NCI-H146 treated with DMSO at 0.1 percent for 48 hours (cell line): ENCODE results near the gene WDR72.
"Not testable (repeated sequence)": the region's sequence is repeated elsewhere in the genome, so short reads cannot be mapped to it uniquely, and the experiment has no call there.

Source experiments
- DNase-seq: peaks from one replicate; lab custom pipeline; 2025; ENCODE audit not compliant: unreplicated experiment; lab: John Stamatoyannopoulos, UW

Gene WDR72

DNA sequence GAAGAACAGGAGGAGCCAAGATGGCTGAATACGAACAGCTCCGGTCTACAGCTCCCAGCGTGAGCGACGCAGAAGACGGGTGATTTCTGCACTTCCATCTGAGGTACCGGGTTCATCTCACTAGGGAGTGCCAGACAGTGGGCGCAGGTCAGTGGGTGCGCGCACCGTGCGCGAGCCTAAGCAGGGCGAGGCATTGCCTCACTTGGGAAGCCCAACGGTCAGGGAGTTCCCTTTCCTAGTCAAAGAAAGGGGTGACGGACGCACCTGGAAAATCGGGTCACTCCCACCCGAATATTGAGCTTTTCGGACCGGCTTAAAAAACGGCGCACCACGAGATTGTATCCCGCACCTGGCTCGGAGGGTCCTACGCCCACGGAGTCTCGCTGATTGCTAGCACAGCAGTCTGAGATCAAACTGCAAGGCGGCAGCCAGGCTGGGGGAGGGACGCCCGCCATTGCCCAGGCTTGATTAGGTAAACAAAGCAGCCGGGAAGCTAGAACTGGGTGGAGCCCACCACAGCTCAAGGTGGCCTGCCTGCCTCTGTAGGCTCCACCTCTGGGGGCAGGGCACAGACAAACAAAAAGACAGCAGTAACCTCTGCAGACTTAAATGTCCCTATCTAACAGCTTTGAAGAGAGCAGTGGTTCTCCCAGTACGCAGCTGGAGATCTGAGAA lies 218.7 kb downstream of the WDR72 start:
- not testable (repeated sequence) for DNase-seq

DNA sequence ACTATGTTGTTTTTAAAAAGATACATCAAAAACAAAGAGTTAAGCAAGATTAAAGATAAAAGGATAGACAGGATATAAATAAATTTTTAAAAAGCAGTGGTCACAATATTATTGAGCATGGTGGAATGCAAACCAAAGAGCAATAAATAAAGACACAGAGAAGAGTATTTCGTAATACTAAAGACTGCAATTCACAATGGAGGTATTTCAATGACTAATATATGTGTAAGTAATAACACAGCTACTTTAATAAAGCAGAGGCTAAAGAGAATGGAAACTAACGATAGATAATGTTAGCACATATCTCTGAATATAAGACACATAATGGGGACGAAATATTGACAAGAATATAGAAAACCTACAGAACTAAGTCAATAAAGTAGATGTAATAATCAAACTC lies 219.6 kb downstream of the WDR72 start:
- DNase-seq: no peak

DNA sequence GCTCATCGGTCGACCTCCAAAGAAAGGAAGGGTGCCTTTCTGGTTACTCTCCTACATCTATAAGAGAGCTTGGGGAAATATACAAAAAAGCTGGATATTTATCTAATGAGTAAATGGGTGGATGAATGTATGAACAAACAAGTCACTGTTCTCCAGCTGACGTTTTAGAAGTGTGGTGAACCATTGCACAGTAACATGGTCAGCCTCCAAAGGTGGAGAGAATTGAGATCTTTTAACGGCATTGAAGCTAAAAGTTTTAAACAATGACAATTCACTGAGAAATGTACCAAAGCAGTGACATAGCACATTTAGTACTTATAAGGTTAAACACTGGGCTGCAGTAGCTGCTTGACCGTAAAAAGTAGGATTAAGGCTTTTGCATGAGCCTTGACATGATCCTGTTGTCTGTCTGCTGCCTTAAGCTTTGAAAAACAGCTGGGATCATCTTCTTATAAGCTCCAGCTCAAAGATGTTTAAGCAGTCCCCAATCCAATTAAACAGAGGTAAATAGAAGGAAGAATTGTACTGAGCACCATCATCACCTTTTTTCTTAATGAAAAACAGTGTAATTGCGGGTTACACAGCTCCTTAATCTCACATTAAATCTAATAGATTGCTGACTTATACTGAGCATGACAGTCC lies 222.9 kb downstream of the WDR72 start:
- no peak for DNase-seq

DNA sequence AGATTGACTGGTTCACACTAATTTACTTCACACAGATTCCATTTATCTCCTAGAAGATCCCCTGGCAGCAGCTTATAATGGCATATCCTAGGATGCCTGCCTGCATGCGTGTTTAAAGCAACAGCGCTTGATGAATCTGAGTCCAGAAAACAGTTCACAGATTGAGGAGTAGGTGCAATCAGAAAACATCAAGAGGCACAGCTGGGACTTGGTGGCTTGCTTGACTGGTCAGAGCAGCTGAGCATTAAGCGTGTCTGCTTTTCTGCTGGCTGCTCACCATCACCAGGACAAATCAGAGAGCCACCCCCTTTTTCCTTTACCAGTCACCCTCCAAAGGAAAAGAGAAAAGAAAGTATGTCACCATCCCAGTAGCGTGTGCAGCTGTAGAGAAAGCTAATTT lies 223.6 kb downstream of the WDR72 start:
- DNase-seq: no peak

DNA sequence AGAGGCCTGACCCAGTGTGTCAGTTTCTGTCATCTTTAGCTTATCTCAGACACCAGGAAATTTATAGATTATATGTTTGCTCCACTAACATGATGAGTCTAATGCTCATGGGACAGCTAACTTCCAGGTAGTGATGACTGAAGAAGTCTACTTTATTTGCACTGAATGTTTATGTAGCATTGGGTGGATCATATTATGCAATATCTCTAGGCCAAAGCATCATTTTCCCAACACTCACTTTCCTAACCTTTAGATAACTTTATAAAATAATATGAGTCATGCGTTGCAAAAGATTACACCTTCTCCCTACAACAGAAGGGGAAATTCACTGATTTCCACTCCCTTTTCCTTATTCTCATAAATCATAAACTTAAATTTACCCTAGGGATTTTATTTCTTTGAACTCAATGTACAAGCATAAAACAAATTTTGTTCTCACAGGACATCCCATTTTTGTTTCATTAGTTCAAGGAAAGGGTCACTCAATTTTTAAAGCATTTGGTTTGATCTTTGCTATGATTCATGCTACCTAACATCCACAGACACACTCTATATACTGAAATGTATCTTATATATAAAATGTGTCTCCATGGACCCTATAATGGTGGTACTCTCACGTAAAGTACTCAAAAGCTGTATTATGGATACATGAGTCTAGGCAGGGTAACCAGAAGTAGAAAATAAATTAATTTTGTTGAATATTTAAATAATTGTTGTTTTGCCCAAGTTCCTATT lies 225.2 kb downstream of the WDR72 start:
- no peak for DNase-seq

DNA sequence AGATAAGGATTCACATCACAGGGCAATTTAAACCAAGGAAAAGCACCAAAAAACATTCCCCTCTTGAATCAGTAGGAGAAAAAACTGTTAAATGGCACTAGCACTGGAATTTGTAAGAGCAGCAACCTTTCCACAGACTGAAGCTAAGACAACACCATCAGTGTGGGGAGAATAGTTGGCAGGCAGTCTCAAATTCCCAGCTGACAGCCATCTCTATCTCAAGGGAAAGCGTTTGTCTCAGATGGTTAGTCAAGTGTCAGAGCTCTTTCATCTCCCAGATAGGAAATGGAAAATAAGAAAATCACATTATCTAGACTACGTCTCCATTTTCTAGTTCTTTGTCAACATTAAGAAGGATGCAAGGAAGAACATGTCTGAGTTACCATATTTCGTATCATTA lies 228.7 kb downstream of the WDR72 start:
- no peak for DNase-seq

DNA sequence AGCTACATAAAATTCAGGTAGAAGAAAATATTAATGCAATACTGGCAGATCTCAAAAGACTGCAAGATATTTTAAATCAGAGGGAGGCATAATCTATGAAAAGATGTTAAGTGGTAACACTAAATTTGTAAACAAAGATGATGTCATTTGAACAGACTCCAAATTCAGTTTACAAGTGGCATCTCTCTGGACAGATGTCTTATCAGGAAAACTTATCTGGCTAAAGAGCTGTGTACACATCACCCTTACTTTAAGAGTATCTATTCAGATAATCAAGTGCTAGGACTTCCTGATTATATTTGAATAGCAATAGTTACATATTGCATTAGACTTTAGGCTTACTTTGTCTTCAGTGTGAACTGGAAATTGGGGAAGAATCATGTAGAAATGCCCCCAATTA lies 231.5 kb downstream of the WDR72 start:
- no peak for DNase-seq

DNA sequence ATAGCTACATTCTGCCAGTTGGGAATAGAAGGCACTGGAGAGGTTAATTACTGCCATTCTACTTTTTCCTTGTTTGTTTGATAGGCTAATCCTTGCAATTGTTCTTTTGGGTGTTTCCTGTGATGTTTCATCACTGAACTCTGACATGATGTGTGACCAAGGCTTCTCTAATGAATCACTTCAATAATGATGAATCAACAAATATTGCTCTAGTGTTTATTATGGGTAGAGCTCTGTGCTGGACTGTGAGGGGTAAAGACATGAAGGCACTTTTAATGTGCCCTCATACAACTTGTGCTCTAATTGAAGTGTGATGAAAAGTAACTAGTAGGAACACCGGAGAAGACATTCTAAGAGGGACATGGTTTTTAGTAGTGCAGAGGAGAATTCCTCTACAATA lies 233.6 kb downstream of the WDR72 start:
- DNase-seq: no peak

DNA sequence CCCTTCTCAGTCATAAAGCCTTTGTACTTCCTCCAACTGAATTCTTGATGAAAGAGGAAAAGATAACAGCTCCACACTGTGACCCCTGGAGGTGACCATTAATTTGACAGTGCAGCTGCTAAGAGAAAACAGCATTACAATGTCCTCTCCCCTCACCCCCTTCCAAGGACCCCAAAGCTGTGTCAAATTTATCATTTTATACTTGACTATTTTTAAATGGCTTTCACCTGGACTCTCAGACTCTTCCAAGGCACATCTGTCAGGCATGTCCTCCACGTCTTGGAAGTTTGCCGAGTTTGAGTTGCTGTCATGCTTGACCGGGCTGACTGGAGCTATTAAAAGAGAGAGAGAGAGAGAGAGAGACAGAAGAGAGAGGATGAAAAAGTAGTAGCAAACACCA lies 236.5 kb downstream of the WDR72 start:
- DNase-seq: peak; percentile 55

DNA sequence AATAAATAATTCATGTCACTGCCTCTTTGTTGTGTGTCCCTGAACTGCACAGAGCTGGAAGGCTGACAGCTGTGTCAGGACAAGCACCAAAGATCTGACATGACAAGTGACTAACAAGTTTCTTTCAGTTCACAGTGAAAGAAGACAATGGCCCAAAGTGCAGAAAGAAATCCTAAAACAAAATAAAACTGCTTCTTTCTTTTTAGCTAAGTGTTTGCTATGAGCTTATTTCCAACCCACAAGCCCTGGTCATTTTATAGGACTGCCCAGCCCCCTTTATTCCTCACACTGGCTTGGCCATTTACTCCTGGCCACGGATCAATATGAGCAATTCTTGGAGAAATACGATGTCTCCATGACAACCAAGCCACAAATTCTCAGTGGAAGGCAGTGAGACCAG lies 238.5 kb downstream of the WDR72 start:
- DNase-seq: no peak

DNA sequence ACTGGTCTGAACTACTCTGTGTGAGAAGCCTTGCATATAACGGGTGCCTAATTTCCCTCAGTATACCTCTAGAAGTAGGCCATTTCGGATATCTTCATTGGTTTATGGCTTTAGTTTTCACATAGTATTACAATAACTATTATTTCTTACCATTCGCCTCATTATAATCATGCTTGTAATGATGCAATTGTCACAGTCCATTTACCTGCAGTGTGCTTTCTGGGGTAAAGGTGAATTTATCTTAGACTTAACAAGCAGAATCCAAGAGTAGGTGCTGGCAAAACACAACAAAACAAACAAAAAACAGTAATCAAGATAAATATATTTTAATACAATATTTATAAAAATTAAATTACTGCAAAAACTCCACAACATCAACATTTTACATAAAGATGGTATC lies 246.0 kb downstream of the WDR72 start:
- no peak for DNase-seq

DNA sequence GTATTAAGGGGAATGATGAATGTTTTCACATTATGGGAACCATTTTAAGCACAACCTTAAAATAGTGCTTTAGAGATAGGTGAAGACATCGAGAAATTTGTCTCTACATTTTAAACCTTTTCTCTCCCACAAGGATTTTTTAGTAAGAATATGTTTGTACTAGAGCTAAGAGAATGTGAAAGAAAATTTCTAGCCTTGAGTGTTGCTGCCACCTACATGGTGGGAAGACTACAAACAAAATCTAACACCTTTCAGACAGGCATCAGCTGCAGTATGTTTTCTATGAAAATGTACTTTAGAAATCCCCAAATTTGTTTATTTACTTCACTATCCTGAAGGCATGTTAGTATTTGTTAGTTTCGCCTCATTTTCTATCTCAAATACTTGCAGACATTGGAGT lies 247.4 kb downstream of the WDR72 start:
- DNase-seq: no peak

DNA sequence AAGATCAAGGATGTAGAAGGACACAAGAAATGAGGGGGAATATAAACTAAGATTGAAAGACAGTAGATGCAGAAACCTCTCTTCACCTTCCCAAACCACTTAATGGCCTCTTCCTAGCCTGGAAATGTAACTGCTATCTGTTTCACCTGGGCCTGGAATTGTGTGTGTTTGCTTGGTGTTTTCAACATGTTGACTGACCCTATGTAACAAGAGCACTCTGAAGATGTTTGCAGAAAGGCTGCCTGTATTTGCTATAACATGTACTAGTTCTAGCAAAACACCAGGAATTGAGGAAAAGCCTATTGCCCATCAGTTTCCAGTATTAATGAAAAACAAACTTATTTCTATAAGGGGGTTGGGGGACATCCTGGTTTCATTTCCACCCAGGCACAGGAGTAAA lies 248.3 kb downstream of the WDR72 start:
- no peak for DNase-seq

DNA sequence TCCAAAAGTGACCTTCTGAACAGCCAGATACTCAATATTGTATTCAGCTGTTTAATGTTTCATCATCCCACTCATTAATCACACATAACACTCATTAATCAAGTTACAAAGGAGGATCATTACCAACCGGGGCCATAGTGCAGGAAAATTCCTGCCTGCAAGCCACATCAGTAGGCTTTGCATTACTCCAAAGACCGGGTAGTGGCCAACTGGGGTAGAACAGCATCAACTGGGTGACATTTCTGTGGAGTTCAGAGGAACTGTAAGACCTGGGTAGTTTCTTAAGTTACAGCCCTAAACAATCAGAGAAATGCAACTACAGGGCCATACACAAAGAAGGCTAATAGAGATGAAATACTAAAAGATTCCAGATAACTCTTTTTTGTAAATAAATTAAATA lies 253.1 kb downstream of the WDR72 start:
- no peak for DNase-seq

DNA sequence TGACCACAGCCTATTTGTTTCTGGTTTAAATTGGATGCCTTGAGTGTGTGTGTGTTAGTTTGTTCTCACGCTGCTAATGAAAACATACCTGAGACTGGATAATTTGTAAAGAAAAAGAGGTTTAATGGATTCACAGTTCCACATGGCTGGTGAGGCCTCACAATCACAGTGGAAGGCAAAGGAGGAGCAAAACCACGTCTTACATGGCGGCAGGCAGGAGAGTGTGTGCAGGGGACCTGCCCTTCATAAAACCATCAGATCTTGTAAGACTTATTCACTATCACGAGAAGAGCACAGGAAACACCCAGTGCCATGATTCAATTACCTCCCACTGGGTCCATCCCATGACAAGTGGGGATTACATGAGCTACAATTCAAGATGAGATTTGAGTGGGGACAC lies 260.5 kb downstream of the WDR72 start:
- DNase-seq: no peak

DNA sequence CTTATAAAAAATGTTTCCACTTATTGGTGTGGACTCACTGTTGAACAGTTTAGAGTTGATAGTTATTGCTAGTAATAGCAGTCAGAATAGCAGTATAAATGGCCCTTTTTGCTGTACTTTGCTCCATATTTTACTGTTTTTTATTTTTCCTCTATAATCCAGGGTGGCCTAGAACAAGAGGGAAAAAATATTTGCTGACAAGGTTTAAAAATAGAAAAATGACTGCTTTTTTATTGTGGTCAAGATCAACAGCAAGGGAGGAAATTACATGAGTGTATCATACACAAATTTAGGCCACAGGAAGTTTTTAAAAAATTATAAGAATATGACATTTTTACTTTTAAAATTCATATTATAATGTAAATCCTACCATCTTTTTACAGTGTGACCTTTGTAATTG lies 269.1 kb downstream of the WDR72 start:
- DNase-seq: no peak

DNA sequence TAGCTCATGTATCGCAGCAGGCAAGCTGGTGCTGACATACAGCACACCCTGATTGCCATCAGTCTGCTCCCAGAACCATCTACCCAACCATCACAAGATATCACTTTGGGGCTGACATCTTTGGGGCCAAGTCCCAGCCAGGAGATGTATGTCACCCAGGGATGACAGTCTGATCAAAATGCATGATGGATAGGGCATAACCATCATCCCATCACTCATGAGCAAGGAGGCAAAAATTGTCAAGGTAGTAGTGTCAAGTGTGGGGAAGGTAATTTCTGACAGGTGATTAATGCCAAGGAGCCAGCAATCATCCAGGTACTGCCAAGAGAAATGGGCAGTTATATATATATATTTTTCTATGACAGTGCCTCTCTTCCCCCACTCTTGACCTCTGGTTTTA lies 277.4 kb downstream of the WDR72 start:
- DNase-seq: no peak

DNA sequence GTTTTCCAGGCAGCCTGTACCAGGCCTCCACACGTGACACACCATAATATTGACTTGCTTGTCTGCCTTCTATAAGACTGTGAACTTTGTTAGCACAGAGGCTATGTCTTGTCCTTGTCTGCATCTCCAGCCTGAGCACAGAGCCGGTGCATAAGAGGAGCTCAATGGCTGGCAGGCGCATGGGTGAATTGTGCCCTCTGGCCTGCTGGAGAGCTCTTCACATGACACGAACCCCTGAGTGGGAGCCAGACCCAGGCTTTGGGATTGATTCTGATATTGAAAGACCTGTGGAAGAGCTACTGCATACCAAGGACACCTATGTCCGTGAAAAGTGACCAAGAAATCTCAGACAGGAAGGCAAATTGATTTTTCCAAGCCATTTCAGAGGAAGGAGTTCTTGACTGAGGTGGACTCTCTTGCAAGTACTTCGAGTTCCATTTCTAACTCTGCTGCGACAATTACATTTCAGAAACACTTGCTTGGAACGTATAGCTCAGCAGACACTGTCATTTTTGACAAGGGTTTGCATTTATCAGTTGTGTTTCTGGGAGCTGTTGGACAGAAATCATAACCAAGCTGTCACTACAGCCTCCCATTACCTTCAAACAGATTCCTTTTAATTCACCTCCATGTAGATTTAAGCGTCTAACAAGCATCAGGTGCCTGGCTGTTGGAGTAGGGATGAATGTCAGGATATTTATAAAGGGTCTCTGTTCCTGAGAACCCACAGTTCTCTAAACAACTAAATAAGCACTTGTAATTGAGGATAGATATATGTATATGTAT lies 281.3 kb downstream of the WDR72 start:
- no peak for DNase-seq

DNA sequence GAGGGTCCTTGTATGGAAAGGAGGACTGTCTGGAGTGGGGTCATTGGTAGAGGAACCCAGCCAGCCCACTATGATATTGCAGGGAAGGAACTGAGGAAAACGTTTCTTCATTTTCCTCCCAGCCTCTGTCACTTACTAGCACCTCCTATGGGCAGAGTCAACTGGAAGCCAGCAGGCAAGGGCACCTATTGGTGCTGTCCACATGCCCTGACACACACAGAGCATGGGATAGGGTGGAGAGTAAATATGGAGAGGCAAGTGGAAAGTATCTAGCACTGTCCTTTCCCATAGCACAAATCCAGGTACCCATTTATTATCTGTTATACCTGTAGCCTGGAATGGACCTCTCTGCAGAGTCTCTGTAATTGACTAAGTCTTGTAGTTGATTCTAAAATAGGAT lies 285.6 kb downstream of the WDR72 start:
- DNase-seq: no peak

DNA sequence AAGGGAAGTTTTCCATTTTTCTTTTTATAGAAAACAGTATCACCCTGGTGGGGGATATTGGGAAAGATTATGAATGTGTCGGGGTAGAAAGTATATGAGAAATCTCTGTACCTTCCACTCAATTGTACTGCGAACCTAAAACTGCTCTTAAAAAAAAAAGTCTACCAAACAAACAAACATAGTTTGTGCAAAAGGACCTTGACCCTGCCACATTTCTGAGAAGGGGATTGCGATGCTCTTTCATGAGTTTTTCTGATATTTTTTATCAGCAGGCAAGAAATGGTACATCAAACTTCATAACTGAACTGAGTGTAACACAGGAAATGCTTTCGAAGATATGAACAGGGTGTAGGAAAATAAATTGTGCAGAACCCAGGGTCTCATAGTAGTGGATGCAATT lies 286.0 kb downstream of the WDR72 start:
- DNase-seq: no peak

DNA sequence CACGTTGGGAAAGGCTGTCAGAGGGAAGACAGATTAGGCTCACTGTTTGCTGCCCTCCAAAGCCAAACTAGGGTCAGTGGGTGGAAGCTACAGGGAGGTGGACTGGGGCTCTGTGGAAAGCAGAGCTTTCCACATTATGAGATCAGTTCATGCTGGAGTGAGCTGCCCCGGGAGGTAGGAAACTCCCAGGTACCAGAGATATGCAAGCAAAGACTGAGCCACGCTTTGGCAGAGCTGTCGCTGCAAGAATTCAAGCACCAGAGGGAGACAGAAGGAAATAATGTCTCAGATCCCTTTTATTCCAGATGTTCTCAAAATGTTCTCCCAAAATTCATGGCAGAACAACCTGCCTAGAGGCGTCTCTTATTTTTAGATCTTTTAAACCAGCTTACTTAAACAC lies 286.6 kb downstream of the WDR72 start:
- DNase-seq: no peak

DNA sequence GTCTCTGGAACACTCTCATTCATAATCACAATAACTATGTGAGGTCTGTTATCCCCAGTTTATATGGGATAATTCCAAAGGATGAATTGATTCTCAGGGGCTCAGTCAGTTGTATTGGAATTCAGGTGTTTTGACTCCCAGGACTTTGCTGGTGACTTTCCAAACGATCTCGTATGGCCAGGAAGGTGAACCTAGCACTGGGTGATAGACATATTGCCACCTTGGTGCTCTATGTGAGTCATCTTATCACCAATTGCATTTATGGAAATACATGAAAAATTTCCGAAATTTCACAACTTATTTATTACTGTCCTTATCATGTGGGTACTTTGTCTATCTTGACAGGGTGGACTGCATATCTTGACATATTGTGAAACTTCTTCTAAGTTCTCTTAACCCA lies 287.3 kb downstream of the WDR72 start:
- no peak for DNase-seq
